ENCODE results near the gene NRG4. TPM values are rescaled to one million over a fixed set of nuclear protein-coding genes. Genes with fewer than 3 reads are reported as not detected.
"Not testable (repeated sequence)": the region's sequence is repeated elsewhere in the genome, so short reads cannot be mapped to it uniquely, and the experiment has no call there.

The NRG4 gene
- total RNA-seq, 1 donor from 2014 or later = 0.18 TPM

DNA sequence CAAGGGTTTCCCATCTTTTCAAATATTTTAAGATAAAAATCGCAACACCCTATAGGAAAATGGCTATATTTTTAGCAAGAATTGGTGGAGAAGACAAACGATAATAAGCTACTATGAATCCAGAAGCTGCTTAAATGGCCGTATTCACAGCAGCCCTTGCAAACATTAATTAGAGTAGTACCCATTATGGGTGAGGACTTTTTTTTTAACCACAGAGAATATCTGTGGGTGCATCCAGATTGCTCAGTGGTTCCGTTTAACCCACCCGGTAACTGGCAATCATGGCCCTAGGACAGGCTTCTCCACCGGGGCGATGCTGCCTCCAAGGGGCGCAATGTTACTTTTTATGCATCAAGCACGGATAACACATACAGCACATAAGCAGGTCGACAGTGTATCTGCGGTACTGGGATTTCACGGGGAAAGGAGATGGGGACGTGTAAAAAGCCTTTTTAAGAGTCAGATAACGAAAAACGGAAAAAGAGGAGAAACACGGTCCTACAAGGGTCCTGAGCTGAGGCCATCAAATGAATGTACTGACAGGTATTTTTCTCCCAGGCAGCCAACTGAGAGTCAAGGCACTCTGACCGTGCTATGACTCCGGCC lies 46.6 kb upstream of the NRG4 start:
- Mint-ChIP-seq H3K4me3 (ENCODE audit: unreplicated experiment) (peak overlapping the region; percentile 86), H3K36me3 (ENCODE audit: low read depth, unreplicated experiment) (no peaks in the 10 kb centered on the region), H3K27ac (ENCODE audit: unreplicated experiment) (peak overlapping the region; percentile 2), H3K4me1 (ENCODE audit: low read depth, unreplicated experiment) (peaks cover 7% of the 10 kb centered on the region), H3K27me3 (ENCODE audit: low read depth, unreplicated experiment) (peaks cover 26% of the 10 kb centered on the region), H3K9me3 (ENCODE audit: unreplicated experiment) (no peaks in the 10 kb centered on the region)
- peak overlapping the region; percentile 33 for H3K9ac ChIP-seq (ENCODE audit: low read length)
- peaks cover 5% of the 10 kb centered on the region for H3K4me1 ChIP-seq (ENCODE audit: insufficient read depth, low read length)
- FAIRE-seq = no peak
- peak overlapping the region; percentile 87 for H3K4me2 ChIP-seq (ENCODE audit: low read length)
- no peak overlapping the region for H3K27ac ChIP-seq (ENCODE audit: low read depth, low read length)
- H2AFZ ChIP-seq (ENCODE audit: low read depth, low read length) = peak overlapping the region; percentile 92
- no peak for TF ChIP-seq EZH2 (IDR thresholded peaks at IDR 0.05; ENCODE audit: insufficient read depth, low read length)
- TF ChIP-seq, protein P1, sequence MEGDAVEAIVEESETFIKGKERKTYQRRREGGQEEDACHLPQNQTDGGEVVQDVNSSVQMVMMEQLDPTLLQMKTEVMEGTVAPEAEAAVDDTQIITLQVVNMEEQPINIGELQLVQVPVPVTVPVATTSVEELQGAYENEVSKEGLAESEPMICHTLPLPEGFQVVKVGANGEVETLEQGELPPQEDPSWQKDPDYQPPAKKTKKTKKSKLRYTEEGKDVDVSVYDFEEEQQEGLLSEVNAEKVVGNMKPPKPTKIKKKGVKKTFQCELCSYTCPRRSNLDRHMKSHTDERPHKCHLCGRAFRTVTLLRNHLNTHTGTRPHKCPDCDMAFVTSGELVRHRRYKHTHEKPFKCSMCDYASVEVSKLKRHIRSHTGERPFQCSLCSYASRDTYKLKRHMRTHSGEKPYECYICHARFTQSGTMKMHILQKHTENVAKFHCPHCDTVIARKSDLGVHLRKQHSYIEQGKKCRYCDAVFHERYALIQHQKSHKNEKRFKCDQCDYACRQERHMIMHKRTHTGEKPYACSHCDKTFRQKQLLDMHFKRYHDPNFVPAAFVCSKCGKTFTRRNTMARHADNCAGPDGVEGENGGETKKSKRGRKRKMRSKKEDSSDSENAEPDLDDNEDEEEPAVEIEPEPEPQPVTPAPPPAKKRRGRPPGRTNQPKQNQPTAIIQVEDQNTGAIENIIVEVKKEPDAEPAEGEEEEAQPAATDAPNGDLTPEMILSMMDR (IDR thresholded peaks at IDR 0.05; ENCODE audit: insufficient read depth, low read depth, low read length) = no peak
- H3K9me3 ChIP-seq (ENCODE audit: insufficient read depth, low read depth, low read length) = no peaks in the 10 kb centered on the region
- peaks cover 56% of the 10 kb centered on the region for H3K27me3 ChIP-seq (ENCODE audit: insufficient read depth, low read length)
- peak overlapping the region; percentile 61 for H3K4me3 ChIP-seq (ENCODE audit: insufficient read depth, low read depth, low read length)
- H4K20me1 ChIP-seq (ENCODE audit: insufficient read depth, low read length) = no peaks in the 10 kb centered on the region
- DNase-seq (ENCODE audit: low read depth) = no peak
- H3K36me3 ChIP-seq (ENCODE audit: insufficient read depth, low read length) = no peaks in the 10 kb centered on the region
- no peaks in the 10 kb centered on the region for H3K79me2 ChIP-seq (ENCODE audit: insufficient read depth, low read length)

DNA sequence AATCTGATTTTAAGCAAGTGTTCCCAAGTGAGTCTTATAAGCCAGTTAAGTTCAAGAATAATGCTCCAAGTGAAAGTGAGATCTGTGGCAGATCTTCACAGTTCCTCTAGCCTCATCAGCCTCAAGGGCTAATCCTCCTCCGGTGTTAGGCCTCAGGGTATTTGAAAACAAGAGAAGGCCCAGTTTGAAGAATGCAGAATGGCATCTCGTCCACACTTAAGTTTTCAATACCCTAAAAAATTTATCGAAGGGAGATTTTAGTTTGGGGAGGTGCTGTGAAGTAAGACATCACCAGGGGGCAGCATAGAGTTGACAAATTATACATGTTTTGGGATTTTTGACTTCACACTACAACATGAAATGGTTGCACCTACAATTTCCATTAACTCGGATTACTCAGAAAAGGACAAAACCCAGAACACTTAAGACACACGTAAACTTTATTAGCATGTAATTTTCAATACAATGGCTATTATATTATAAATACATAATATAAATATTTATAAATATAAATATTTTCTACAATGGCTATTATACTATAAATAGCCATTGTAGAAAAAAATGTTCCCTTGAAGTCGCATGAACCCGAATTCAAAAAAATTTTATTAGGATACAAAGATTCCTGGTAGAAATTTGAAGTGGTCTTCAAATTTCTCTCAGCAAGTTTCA lies 45.2 kb upstream of the NRG4 start:
- DNase-seq (ENCODE audit: low read depth) (no peak), FAIRE-seq (no peak)
- no peak overlapping the region for H3K27ac ChIP-seq (ENCODE audit: low read depth, low read length)
- H3K4me3 ChIP-seq (ENCODE audit: insufficient read depth, low read depth, low read length) = no peak overlapping the region
- H3K9ac ChIP-seq (ENCODE audit: low read length) = no peak overlapping the region
- peak overlapping the region; percentile 56 for H3K4me2 ChIP-seq (ENCODE audit: low read length)
- peaks cover 4% of the 10 kb centered on the region for H3K4me1 Mint-ChIP-seq (ENCODE audit: low read depth, unreplicated experiment)
- no peaks in the 10 kb centered on the region for H3K9me3 ChIP-seq (ENCODE audit: insufficient read depth, low read depth, low read length)
- TF ChIP-seq EZH2 (IDR thresholded peaks at IDR 0.05; ENCODE audit: insufficient read depth, low read length) = no peak
- TF ChIP-seq, protein P1 (IDR thresholded peaks at IDR 0.05; ENCODE audit: insufficient read depth, low read depth, low read length) = peak; percentile 77
- H3K9me3 Mint-ChIP-seq (ENCODE audit: unreplicated experiment) = no peaks in the 10 kb centered on the region
- H3K4me3 Mint-ChIP-seq (ENCODE audit: unreplicated experiment) = no peak overlapping the region
- H3K4me1 ChIP-seq (ENCODE audit: insufficient read depth, low read length) = peaks cover 5% of the 10 kb centered on the region
- H3K27me3 ChIP-seq (ENCODE audit: insufficient read depth, low read length) = peaks cover 46% of the 10 kb centered on the region
- no peaks in the 10 kb centered on the region for H4K20me1 ChIP-seq (ENCODE audit: insufficient read depth, low read length)
- H3K36me3 ChIP-seq (ENCODE audit: insufficient read depth, low read length) = no peaks in the 10 kb centered on the region
- no peak overlapping the region for H3K27ac Mint-ChIP-seq (ENCODE audit: unreplicated experiment)
- no peaks in the 10 kb centered on the region for H3K79me2 ChIP-seq (ENCODE audit: insufficient read depth, low read length)
- peaks cover 20% of the 10 kb centered on the region for H3K27me3 Mint-ChIP-seq (ENCODE audit: low read depth, unreplicated experiment)
- H3K36me3 Mint-ChIP-seq (ENCODE audit: low read depth, unreplicated experiment) = no peaks in the 10 kb centered on the region
- peak overlapping the region; percentile 14 for H2AFZ ChIP-seq (ENCODE audit: low read depth, low read length)

DNA sequence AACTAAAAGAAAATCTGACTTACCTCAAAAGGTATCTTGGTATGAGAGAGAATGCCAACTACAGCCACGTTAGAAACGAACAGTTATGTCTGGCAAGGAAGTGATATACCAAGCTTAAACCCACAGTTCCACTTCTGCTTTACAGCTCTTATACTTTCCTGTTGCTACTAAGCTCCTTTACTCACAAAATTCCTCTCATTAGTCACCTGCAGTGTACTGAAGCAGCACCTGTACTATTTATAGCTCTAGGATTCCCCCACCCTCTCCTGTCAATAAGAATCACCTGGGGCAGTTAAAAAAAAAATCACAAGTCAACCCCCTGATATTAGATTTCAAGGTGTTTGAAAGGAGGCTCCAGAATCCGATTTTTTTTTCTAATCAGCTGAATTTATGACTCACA lies 44.7 kb upstream of the NRG4 start:
- Histone ChIP-seq H3K9me3 (ENCODE audit: insufficient read depth, low read depth, low read length) (no peaks in the 10 kb centered on the region), H3K36me3 (ENCODE audit: insufficient read depth, low read length) (no peaks in the 10 kb centered on the region), H2AFZ (ENCODE audit: low read depth, low read length) (peak overlapping the region; percentile 14), H3K27ac (ENCODE audit: low read depth, low read length) (no peak overlapping the region), H3K4me2 (ENCODE audit: low read length) (peak overlapping the region; percentile 56), H3K79me2 (ENCODE audit: insufficient read depth, low read length) (no peaks in the 10 kb centered on the region), H4K20me1 (ENCODE audit: insufficient read depth, low read length) (no peaks in the 10 kb centered on the region), H3K4me3 (ENCODE audit: insufficient read depth, low read depth, low read length) (no peak overlapping the region), H3K27me3 (ENCODE audit: insufficient read depth, low read length) (peaks cover 40% of the 10 kb centered on the region), H3K4me1 (ENCODE audit: insufficient read depth, low read length) (peaks cover 5% of the 10 kb centered on the region), H3K9ac (ENCODE audit: low read length) (no peak overlapping the region)
- Mint-ChIP-seq H3K27ac (ENCODE audit: unreplicated experiment) (no peak overlapping the region), H3K36me3 (ENCODE audit: low read depth, unreplicated experiment) (no peaks in the 10 kb centered on the region), H3K4me1 (ENCODE audit: low read depth, unreplicated experiment) (peaks cover 2% of the 10 kb centered on the region), H3K27me3 (ENCODE audit: low read depth, unreplicated experiment) (peaks cover 20% of the 10 kb centered on the region), H3K9me3 (ENCODE audit: unreplicated experiment) (no peaks in the 10 kb centered on the region), H3K4me3 (ENCODE audit: unreplicated experiment) (no peak overlapping the region)
- no peak for DNase-seq (ENCODE audit: low read depth)
- no peak for TF ChIP-seq EZH2 (IDR thresholded peaks at IDR 0.05; ENCODE audit: insufficient read depth, low read length)
- TF ChIP-seq, protein P1 (IDR thresholded peaks at IDR 0.05; ENCODE audit: insufficient read depth, low read depth, low read length) = no peak
- FAIRE-seq = no peak

DNA sequence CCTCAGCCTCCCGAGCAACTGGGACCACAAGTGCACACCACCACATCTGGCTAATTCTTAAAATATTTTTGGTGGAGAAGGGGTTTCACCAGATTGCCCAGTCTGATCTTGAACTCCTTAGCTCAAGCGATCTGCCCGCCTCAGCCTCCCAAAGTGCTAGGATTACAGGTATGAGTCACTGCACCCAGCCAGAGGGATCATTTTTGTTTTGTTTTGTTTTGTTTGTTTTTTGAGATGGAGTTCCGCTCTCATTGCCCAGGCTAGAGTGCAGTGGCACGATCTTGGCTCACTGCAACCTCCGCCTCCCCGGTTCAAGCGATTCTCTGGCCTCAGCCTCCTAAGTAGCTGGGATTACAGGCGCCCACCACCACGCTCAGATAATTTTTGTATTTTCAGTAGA lies 42.0 kb upstream of the NRG4 start:
- H3K27me3 Mint-ChIP-seq (ENCODE audit: low read depth, unreplicated experiment); H3K9me3 ChIP-seq (ENCODE audit: insufficient read depth, low read depth, low read length); H3K4me1 Mint-ChIP-seq (ENCODE audit: low read depth, unreplicated experiment); H3K27ac ChIP-seq (ENCODE audit: low read depth, low read length); H3K4me2 ChIP-seq (ENCODE audit: low read length); H3K36me3 ChIP-seq (ENCODE audit: insufficient read depth, low read length); H3K9me3 Mint-ChIP-seq (ENCODE audit: unreplicated experiment); H3K4me3 ChIP-seq (ENCODE audit: insufficient read depth, low read depth, low read length); DNase-seq (ENCODE audit: low read depth); H3K27ac Mint-ChIP-seq (ENCODE audit: unreplicated experiment); H3K9ac ChIP-seq (ENCODE audit: low read length); H3K79me2 ChIP-seq (ENCODE audit: insufficient read depth, low read length); FAIRE-seq; H4K20me1 ChIP-seq (ENCODE audit: insufficient read depth, low read length); H3K36me3 Mint-ChIP-seq (ENCODE audit: low read depth, unreplicated experiment); H2AFZ ChIP-seq (ENCODE audit: low read depth, low read length); H3K4me3 Mint-ChIP-seq (ENCODE audit: unreplicated experiment); H3K4me1 ChIP-seq (ENCODE audit: insufficient read depth, low read length): not testable (repeated sequence)
- H3K27me3 ChIP-seq (ENCODE audit: insufficient read depth, low read length) = peaks cover 22% of the 10 kb centered on the region
